GM21526 (cell line): ENCODE measurements around the gene OR2W3.

Experiments used
- ATAC-seq: cut with Tn5 transposase; IDR thresholded peaks from one replicate; pipeline ENCODE4 v1.9.1; 2021; ENCODE audit warnings: moderate library complexity; ENCODE audit not compliant: unreplicated experiment, low FRiP score

The OR2W3 gene

DNA sequence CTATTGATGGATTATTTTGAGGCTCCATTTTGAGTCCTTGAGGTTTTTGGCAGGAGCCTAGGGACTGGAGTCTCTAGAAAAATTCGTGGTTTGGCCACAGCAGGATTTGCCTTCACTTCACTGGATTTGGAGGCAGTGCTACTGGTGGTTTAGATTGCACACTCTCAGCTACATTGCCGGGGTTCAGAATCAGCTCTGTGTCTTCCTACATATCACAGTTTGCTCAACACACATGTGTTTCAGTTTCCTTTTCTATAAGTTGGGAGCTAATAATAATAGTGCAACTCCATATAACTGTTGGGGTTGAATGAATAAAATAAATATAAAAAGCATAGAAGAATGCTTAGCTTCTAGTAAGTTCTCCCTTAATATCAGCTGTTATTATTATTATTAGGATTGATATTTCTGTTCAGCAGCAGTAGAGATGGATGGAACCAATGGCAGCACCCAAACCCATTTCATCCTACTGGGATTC lies at the start of gene OR2W3:
Gene OR2W3 (plus strand): TSS at position 425 of the 475 bp plus-strand sequence. CDS start 0 bp downstream, at position 425.
- no peak for ATAC-seq

DNA sequence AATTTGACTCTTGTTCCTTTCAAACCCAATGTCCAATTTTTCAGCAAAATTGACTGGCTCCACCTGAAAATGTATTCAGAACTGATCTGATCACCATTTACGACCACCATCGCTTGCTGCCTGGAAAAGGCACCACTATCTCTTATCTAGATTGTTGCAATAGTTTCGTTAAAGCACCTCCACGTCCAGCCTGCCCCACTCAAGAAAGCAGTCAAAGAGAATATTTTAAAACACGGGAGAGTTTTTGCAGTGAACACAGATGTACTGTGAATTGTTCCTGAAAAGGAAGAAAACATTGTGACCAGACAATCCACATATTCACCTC lies 49.7 kb upstream of the OR2W3 start:
- no peak for ATAC-seq

DNA sequence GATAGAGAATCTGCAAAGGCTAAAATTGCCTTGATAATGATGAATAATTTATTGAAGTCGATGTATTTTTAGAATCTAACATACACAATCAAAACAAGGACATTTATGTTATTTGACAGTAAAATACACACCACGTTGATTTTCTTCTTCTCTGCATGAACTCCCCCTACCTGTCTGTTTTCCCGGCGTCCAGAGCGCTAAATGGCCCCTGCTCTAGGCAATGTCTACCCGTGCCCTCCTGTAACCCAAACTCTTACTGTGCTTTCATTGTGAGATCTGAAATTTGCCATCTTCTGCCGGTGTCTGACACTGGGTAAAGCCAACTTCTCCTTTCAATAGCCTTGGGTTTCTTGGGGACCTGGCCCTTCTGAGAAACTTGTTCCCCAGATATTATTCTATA lies 47.0 kb upstream of the OR2W3 start:
- ATAC-seq: no peak

DNA sequence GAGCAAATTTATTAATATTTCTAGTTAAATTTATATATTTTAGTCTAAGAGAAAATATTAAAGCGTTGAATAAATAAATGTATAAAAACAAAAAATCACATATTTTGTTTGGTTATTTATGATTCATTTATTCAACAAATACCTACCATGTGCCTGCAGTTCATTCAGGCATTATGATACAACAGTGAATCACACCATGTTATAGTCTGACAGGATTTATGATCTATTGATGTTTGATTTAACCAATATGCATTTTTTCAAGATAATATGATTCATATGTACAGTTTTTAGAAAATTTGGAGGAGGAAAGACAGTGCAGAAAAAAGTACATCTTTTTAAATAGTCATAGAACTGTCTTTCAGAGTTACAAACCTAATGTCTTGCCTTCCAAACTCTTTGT lies 45.8 kb upstream of the OR2W3 start:
- ATAC-seq: no peak

DNA sequence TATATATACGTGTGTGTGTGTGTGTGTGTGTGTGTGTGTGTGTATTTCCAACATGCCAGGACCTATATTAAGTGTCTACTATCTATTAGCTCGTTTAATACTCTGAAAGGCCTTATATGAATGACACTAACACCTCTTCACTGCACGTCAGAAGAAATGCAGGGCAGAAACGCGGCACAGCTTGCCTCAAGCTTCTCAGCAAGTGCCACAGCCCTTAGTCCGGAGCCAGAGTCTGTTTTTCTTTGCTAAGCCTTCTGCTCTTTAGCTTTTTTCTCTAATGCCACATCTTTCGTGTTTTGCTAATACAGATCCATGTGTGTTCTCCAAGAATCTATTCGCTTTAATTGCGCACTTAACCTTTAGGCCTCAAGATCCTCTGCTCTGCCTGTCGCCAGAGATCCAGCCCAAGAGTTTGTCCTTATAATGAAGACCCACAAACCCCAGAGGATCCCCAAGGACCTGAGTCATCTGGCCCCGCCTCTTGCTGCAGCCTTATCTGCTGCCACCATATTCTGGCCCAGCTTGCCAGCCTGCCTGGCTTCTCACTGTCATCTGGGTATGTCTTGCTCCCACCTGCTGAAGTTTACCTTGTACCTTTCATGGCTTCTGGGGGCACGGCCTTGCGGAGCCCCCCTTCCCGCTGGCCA lies 40.4 kb upstream of the OR2W3 start:
- ATAC-seq: no peak

DNA sequence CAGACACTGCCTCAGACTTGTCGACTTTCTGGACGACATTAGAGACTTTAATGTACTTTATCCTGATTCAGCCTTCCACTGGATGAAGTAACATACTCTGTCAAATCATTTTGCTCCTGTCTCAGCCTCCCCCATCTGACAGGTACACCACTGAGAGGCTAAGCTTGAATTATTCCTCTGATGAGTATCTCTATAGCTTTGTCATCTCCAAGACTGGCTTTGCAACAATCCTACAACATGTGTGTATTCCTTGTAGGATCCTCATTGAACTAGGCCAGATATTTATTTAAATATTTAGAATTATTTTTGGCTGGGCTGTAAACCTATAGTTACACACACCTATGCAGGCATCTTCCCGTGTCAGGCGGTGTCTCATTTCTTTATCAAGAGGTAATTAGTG lies 39.5 kb upstream of the OR2W3 start:
- no peak for ATAC-seq

DNA sequence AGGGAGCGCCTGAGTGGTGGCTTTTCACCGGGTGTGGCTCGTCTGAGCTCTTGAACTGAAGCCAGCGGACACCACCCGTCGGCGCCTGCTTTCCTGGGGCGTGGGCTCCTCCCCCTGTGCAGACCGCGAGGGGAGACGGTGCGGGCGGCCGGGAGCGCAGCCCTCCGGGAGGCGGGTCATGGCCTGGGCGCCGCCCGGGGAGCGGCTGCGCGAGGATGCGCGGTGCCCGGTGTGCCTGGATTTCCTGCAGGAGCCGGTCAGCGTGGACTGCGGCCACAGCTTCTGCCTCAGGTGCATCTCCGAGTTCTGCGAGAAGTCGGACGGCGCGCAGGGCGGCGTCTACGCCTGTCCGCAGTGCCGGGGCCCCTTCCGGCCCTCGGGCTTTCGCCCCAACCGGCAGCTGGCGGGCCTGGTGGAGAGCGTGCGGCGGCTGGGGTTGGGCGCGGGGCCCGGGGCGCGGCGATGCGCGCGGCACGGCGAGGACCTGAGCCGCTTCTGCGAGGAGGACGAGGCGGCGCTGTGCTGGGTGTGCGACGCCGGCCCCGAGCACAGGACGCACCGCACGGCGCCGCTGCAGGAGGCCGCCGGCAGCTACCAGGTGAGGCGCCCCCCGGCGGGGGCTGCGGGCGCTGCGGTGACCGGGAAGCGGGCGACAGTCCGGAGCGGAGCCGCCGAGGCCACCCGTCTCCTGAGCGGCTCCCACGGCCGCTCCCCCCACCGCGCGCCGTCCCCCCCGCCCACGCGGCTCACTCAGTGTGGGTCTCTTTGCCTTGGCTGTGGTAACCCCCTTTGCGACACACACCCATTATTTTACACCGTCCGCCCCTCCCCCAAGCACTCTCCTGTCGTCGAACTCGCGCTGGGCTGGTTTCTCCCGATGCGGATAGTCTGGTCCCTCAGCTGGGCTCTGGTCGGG lies 38.1 kb upstream of the OR2W3 start, which contains the start of gene TRIM58:
Gene TRIM58 (plus strand): TSS at position 119 of the 916 bp plus-strand sequence. CDS start 60 bp downstream, at position 179.
- peak; percentile 82 for ATAC-seq

DNA sequence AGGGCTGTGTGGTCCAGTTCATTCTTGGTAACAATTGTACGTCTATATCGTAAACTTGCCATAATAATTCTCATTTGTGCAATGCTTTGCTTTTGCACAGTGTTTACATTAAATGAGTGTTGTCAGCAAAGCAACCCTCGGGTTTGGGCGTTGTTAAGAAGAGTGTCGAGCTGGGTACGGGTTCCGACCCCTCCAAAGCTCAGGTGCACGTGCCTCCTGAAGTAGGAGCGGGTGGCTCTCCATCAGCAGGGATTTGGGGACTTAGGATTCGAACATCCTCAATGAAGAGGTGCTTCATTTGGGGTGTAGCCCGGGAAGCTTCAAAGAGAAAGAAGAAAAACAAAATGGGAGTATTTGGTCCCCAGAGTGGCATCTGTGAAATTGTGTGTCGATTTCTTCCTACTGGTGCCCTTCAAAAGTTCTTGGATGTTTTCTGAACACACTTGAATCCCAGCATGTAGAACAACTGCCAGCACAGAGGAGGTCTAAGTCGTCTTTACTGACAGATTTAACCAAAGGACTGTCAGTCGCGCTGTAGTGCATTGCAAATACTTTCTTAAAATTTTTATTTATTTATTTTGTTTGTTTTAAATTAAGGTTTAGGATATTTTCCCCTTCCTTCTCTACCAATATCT lies 37.3 kb upstream of the OR2W3 start:
- no peak for ATAC-seq

DNA sequence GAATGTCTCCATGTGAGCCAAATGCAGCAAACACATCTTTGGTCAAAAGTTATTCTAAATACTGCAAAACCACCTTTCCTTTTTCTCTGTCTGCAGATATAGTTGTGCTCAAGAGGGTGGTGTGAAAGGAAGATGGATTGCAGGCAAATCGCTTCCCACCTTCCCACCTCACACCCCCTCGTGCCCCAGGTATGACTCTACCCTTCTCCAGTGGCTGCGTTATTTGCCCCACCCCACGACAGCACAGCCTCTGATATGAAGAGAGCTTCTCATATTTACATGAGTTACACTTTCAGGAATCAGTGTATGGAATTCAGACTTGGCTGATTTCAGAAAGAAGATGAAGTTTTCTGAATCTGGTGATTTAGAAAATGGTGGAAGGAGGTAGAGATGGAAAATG lies 32.6 kb upstream of the OR2W3 start:
- no peak for ATAC-seq

DNA sequence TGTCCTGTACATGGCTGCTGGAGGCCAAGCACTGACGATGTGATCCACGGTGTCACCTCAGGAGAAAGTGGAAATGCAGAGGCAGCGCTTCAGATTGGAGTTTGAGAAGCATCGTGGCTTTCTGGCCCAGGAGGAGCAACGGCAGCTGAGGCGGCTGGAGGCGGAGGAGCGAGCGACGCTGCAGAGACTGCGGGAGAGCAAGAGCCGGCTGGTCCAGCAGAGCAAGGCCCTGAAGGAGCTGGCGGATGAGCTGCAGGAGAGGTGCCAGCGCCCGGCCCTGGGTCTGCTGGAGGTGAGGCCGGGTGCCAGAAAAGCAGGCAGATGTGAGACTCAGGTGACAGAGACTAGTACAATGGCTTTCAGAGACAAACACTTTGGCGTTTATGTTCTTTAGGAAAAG lies 30.7 kb upstream of the OR2W3 start:
- no peak for ATAC-seq

DNA sequence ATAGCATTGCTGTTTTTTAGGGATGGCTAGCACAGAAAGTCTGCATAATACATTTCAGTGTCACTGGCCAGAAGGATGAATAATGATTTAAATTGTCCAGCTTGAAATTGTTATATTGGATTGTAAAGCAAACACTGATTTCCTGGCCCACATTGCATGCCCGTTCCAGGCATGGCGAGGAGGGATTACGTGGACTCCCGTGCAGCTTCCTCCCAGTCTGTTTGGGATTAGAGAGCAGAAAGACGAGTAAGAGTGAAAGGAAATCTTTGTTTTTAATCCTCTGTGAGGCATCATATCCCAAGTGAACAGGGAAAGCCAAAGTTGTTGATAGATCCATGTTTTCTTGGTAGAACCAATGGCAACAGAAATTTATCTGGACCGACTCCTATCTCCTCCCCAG lies 30.0 kb upstream of the OR2W3 start:
- no peak for ATAC-seq

DNA sequence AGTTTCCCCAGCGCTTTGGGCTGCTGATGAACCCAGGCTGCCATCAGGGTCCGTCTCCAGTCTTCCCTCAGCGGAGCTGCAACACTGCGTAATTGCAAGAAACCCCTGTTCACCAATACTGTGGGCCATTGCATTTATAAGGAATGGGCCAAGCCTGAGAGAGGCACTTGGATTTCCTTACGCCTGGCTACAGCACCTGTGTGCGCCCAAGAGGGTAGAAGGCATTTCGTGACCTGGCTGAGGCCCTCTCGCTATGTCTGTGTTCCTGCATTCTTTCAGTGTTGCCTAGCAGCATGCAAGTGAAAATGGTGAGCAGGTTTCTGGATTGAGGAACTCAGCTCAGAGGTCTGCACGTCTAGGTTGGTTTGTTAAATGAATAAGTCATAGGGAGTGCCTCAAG lies 12.0 kb upstream of the OR2W3 start:
- no peak for ATAC-seq

DNA sequence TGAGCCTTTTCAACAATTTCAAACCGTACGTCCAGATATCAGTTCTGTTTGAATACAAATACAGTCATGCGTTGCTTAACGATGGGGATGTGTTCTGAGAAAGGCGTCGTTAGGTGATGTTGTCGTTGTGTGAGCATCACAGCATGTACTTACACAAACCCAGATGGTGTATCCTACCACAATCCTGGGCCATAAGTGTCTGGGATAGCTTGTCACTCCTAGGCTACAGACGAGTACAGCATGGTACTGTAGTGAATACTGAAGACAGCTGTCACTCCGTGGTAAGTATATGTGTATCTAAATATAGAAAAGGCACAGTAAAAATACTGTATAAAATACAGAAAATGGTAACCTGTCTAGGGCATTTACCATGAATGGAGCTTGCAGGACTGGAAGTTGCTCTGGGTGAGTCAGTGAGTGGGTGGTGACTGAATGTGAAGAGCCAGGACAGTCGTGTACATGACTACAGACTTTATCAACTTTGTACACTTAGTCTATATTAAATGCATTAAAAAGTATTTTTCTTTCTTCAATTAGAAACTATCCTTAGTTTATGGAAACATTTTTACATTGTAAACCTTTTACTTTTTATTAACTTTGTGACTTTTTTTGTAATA lies 10.5 kb upstream of the OR2W3 start:
- ATAC-seq: no peak

DNA sequence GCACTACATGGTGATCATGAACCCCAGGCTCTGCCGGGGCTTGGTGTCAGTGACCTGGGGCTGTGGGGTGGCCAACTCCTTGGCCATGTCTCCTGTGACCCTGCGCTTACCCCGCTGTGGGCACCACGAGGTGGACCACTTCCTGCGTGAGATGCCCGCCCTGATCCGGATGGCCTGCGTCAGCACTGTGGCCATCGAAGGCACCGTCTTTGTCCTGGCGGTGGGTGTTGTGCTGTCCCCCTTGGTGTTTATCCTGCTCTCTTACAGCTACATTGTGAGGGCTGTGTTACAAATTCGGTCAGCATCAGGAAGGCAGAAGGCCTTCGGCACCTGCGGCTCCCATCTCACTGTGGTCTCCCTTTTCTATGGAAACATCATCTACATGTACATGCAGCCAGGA lies 589 bp downstream of the OR2W3 start:
- no peak for ATAC-seq

DNA sequence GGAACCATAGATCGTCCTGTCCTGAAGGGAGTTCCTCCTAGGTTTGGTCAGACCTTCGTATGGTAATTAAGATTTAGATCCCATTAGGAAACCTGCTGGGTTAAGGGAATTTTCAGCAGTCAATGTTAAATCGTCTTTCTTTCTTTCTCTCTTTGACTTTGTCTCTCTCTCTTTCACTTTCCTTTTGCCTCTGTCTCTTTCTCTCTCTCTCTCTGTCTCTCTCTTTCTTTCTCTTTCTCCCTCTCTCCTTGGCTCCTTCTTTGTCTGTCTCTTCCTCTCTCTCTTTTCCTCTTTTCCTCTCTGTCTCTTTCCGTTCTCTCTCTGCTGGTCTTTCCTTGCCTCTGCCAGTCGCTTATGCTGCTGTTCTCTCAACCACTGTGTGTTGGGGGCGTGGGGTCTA lies 8.7 kb downstream of the OR2W3 start:
- ATAC-seq: no peak

DNA sequence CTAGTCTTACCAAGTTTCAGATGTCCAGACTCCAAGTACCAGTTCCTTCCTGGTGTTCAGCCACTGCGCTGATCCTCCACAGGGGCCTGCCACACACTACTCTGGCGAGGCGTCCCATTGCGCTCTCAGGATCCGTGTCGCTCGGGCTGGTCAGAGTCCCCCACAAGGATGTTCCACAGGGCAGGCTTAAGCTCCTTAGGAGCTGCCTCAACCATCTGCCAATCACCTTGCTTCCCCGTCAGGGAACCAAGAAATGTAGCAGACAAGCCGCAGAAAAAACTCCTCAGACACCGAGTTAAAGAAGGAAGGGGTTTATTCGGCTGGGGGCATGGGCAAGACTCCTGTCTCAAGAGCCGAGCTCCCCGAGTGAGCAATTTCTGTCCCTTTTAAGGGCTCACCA lies 9.8 kb downstream of the OR2W3 start:
- ATAC-seq: no peak

DNA sequence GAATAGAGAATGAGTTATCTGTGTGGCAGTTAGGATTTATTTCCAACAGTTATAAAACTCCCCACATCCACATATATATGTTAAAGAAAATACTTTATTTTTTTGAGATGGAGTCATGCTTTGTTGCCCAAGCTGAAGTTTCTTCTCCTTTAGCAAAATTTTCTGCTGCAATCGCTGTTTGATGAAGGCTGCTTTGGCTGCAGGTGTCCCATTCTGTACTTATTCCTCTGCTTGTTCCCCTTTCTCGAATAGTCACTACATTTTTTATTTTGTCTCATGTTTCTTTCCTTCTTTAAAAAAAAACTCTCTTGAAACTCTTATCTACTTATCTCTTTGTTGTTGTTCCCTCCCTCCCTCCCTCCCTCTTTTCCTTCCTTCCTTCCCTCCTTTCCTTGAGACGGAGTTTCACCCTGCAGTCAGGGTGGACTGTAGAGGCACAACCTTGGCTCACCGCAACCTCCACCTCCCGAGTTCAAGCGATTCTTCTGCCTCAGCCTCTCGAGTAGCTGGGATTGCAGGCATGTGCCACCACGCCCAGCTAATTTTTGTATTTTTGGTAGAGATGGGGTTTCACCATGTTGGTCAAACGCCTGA lies 10.6 kb downstream of the OR2W3 start:
- no peak for ATAC-seq

DNA sequence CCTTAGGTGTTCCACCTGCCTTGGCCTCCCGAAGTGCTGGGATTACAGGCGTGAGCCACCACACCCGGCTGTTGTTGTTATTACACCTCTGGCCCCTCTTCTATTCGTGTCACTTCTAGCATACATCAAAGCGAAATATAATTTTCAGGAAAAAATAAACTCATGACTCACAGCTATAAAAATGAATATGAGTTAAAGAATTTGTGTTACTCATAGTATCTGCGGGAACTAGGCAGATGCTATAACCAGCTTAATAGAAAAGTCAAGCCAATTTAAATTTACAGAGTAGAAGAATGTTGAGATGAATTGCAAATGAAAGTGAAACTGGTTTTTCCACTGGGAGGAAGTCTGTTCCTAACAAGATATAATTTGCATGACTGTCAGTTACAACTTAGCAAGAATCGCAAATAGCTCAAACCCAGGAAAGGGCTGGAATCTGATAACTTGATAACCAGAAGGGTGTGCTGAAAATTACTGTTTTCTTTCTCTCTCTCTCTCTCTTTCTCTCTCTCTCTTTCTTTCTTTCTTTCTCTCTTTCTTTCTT lies 11.2 kb downstream of the OR2W3 start:
- ATAC-seq: no peak

DNA sequence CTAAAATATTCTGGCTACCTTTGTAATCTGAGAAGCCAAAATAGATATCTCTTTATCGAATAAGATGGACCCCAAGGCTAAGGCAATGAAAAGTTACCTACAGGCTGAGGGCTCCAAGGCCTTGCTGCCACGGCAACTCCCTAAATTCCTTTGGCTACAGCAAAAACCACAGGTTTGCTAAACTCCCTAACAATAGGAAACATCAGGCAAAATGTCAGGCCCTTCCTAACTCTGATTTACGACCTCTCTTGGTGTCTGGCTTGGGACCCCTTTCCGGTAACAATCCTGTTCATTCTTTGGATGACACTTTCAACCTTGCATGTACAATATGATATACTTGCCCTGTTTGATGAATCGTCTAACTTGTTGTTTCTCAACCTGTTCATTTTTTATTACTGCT lies 13.4 kb downstream of the OR2W3 start:
- ATAC-seq: no peak

DNA sequence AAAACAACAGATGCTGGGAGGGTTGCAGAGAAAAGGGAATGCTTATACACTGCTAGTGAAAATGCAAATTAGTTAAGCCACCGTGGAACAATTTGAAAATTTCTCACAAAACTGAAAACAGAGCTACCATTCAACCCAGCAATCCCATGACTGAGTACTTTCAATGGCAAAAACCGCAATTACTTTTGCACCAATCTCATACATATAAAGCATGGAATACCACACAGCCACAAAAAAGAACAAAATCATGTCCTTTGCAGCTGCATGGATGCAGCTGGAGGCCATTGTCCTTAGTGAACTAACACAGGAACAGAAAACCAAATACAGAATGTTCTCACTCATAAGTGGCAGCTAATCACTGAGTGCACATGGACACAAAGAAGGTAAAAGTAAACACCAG lies 18.4 kb downstream of the OR2W3 start:
- ATAC-seq: no peak
